Measurements from ENCODE around the gene TMEM167B. TPM values are rescaled to one million over a fixed set of nuclear protein-coding genes. Genes with fewer than 3 reads are reported as not detected.
"Not testable (repeated sequence)": the region's sequence is repeated elsewhere in the genome, so short reads cannot be mapped to it uniquely, and the experiment has no call there.

The TMEM167B gene
- total and polyA plus RNA-seq, 5 donors, result 17.1 to 60.6 (median 45.2) TPM

GRCh38 chr1:109137958-109138357 is 47.4 kb downstream of the TMEM167B start:
- peaks cover 5% of the 10 kb centered on the region for H3K4me1 ChIP-seq (ENCODE audit: control insufficient read depth, insufficient read depth, low read length)
- H3K27ac ChIP-seq (ENCODE audit: low read length), result no peak overlapping the region
- H3K27me3 ChIP-seq (ENCODE audit: control insufficient read depth, insufficient read depth), result no peaks in the 10 kb centered on the region
- no peak for DNase-seq
- intact Hi-C loops (cut with DNase I), result no loop called here
- WGBS, result 85% methylated on average over 3 of the region's 3 CpGs
- no peak for ATAC-seq
- no peak overlapping the region for H3K4me3 ChIP-seq (ENCODE audit: low read length)
- no peaks in the 10 kb centered on the region for H3K9me3 ChIP-seq (ENCODE audit: control insufficient read depth, low read length)

DNA sequence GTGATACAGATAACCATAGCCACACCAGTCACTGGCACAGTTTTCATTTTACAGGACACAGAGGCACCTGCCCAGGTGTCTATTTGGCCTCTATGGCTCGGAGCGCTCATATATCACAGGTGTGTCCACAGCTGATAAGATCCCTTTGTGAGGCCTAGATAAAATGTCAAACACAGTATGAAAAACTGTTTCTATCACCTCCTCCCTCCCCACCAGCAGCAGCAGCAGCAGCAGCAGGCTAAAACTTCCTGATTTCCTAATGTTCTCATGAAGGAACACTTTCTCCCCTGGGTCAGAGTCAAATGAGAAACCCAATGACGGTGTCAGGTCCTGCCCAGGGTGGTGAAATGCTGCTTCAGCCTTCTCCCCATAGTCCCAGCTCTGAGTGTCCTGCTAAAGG is 47.8 kb downstream of the TMEM167B start:
- WGBS, result 83% methylated on average over 3 of the region's 3 CpGs
- Histone ChIP-seq H3K9me3 (ENCODE audit: control insufficient read depth, low read length) (no peaks in the 10 kb centered on the region), H3K4me1 (ENCODE audit: control insufficient read depth, insufficient read depth, low read length) (peaks cover 5% of the 10 kb centered on the region), H3K4me3 (ENCODE audit: low read length) (no peak overlapping the region), H3K27ac (ENCODE audit: low read length) (no peak overlapping the region), H3K27me3 (ENCODE audit: control insufficient read depth, insufficient read depth) (no peaks in the 10 kb centered on the region)
- intact Hi-C loops (cut with DNase I), result no loop called here
- ATAC-seq, result no peak
- DNase-seq, result no peak

- 71% methylated on average over 3 of the region's 3 CpGs for WGBS
- ATAC-seq (no peak), DNase-seq (no peak)
- H3K4me3 ChIP-seq (ENCODE audit: low read length), result no peak overlapping the region
- H3K9me3 ChIP-seq (ENCODE audit: control insufficient read depth, low read length), result no peaks in the 10 kb centered on the region
- intact Hi-C loops (cut with DNase I), result no loop called here
- H3K27me3 ChIP-seq (ENCODE audit: control insufficient read depth, insufficient read depth), result no peaks in the 10 kb centered on the region
- H3K4me1 ChIP-seq (ENCODE audit: control insufficient read depth, insufficient read depth, low read length), result no peaks in the 10 kb centered on the region
- no peak overlapping the region for H3K27ac ChIP-seq (ENCODE audit: low read length)
Observed at GRCh38 chr1:109140392-109140791, 49.8 kb downstream of the TMEM167B start.

DNA sequence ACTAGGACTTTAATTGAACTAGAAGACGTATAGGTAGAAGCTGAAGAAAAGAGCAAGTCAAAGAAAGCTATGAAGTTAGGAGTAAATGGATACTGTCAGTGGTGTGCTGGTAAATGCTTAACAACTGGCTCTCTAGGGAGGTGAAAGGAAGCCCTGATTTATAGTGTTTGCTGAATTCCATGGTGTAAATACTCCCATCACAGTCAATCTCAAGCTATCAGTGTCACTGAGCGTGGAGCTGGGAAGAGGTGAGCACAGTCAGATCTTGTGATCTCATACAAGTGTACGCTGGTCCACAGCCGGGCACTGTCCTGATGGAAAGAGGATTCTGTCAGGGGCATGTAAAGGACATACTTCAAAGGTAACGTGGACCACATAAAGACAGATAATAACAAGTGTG is 51.7 kb downstream of the TMEM167B start:
- Histone ChIP-seq H3K27me3 (ENCODE audit: control insufficient read depth, insufficient read depth) (no peaks in the 10 kb centered on the region), H3K4me3 (ENCODE audit: low read length) (no peak overlapping the region), H3K27ac (ENCODE audit: low read length) (no peak overlapping the region), H3K4me1 (ENCODE audit: control insufficient read depth, insufficient read depth, low read length) (no peaks in the 10 kb centered on the region), H3K9me3 (ENCODE audit: control insufficient read depth, low read length) (no peaks in the 10 kb centered on the region)
- 88% methylated on average over 5 of the region's 5 CpGs for WGBS
- ATAC-seq (no peak), DNase-seq (no peak)
- intact Hi-C loops (cut with DNase I), result no loop called here

- WGBS, result 94% methylated on average over 6 of the region's 6 CpGs
- H3K4me1 ChIP-seq (ENCODE audit: control insufficient read depth, insufficient read depth, low read length); H3K27me3 ChIP-seq (ENCODE audit: control insufficient read depth, insufficient read depth); H3K27ac ChIP-seq (ENCODE audit: low read length); DNase-seq; ATAC-seq; intact Hi-C loops (cut with DNase I); H3K4me3 ChIP-seq (ENCODE audit: low read length); H3K9me3 ChIP-seq (ENCODE audit: control insufficient read depth, low read length): not testable (repeated sequence)
Observed at GRCh38 chr1:109142725-109143124, 52.2 kb downstream of the TMEM167B start.

Other genes starting within 250 kb of the TMEM167B start
- gene AKNAD1, start 233.7 kb upstream of the TMEM167B start, total RNA-seq, result not detected
- not detected for gene AKNAD1, start 233.7 kb upstream of the TMEM167B start, polyA plus RNA-seq
- 10 to 100 TPM in 3 of 4 donors, 1 to 10 TPM in 1; 6.3 to 14.5 (median 10.9) TPM for gene GPSM2, start 213.8 kb upstream of the TMEM167B start, total RNA-seq
- 4.5 TPM for gene GPSM2, start 213.8 kb upstream of the TMEM167B start, polyA plus RNA-seq
- gene CLCC1, start 127.3 kb upstream of the TMEM167B start, total RNA-seq, result 10 to 100 TPM; 28.7 to 33.3 (median 30.6) TPM
- gene CLCC1, start 127.3 kb upstream of the TMEM167B start, polyA plus RNA-seq, result 13.1 TPM
- gene WDR47, start 48.7 kb upstream of the TMEM167B start, total RNA-seq, result 10 to 100 TPM; 14.6 to 19.0 (median 16.6) TPM
- gene WDR47, start 48.7 kb upstream of the TMEM167B start, polyA plus RNA-seq, result 5.2 TPM
- 10 to 100 TPM; 59.2 to 67.3 (median 64.5) TPM for gene TAF13, start 14.8 kb upstream of the TMEM167B start, total RNA-seq
- 56.7 TPM for gene TAF13, start 14.8 kb upstream of the TMEM167B start, polyA plus RNA-seq
- under 1 TPM; 0.28 to 0.51 (median 0.30) TPM for gene ELAPOR1, start 23.4 kb downstream of the TMEM167B start, total RNA-seq
- 0.18 TPM for gene ELAPOR1, start 23.4 kb downstream of the TMEM167B start, polyA plus RNA-seq
- 100 to 1,000 TPM; 123 to 146 (median 135) TPM for gene SARS1, start 123.2 kb downstream of the TMEM167B start, total RNA-seq
- 84.5 TPM for gene SARS1, start 123.2 kb downstream of the TMEM167B start, polyA plus RNA-seq
- 10 to 100 TPM; 19.1 to 33.2 (median 28.4) TPM for gene CELSR2, start 158.8 kb downstream of the TMEM167B start, total RNA-seq
- gene CELSR2, start 158.8 kb downstream of the TMEM167B start, polyA plus RNA-seq, result 16.0 TPM
- 1 to 10 TPM; 1.6 to 4.6 (median 2.3) TPM for gene PSRC1, start 192.4 kb downstream of the TMEM167B start, total RNA-seq
- gene PSRC1, start 192.4 kb downstream of the TMEM167B start, polyA plus RNA-seq, result 2.8 TPM
- 100 to 1,000 TPM; 115 to 521 (median 226) TPM for gene MYBPHL, start 216.2 kb downstream of the TMEM167B start, total RNA-seq
- 322 TPM for gene MYBPHL, start 216.2 kb downstream of the TMEM167B start, polyA plus RNA-seq

All from right cardiac atrium (tissue), 5 donors.